ENCODE results near the gene NFIB.

DNA sequence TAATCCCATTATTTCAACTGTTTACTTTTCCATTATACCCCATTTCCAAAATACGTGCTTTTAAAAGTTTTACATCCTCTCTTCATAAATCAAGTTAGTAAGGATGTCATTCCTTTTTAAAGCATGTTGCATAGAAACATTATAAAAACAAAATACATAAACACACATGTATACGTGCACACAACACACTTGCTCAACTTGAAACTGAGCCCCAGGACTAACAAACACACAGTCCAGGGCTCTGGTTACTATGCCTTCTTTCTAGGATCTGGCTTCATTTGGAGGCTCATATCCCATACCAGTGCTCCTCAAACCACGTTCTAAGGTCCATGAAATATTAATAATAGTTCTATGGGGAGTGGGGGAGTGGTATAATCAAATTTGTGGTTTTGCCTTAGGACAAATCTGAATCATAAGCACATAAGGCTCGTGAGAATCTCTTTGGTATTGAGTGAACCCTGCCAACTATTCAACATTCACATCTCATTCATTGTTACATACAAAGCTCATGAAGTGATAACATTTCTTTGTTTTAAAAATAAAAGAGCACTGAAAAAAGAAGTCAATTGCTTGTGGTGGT, 55.2 kb downstream of the NFIB start:
- TF ChIP-seq ZNF589 (CRISPR knock-in tag; conservative IDR thresholded peaks at IDR 0.05) = no peak
- no peak for TF ChIP-seq POLR2AphosphoS2 (IDR thresholded peaks at IDR 0.05; ENCODE audit: low read depth, low read length)
- no peak for TF ChIP-seq POLR2A (IDR thresholded peaks at IDR 0.05; ENCODE audit: insufficient read depth in 1 of 2, low read depth in 2 of 2, low read length in 2 of 2)
- TF ChIP-seq SKI (IDR thresholded peaks at IDR 0.05; ENCODE audit: partially characterized antibody) = no peak
- TF ChIP-seq, protein P1, sequence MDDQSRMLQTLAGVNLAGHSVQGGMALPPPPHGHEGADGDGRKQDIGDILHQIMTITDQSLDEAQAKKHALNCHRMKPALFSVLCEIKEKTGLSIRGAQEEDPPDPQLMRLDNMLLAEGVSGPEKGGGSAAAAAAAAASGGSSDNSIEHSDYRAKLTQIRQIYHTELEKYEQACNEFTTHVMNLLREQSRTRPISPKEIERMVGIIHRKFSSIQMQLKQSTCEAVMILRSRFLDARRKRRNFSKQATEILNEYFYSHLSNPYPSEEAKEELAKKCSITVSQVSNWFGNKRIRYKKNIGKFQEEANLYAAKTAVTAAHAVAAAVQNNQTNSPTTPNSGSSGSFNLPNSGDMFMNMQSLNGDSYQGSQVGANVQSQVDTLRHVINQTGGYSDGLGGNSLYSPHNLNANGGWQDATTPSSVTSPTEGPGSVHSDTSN (CRISPR knock-in tag; IDR thresholded peaks at IDR 0.05; ENCODE audit: borderline replicate concordance) = no peak
- TF ChIP-seq SP2 (CRISPR knock-in tag; IDR thresholded peaks at IDR 0.05) = no peak
- TF ChIP-seq GABPB1 (CRISPR knock-in tag; IDR thresholded peaks at IDR 0.05) = no peak
- no peak for TF ChIP-seq CC2D1A (CRISPR knock-in tag; IDR thresholded peaks at IDR 0.05)
- TF ChIP-seq ZNF121 (CRISPR knock-in tag; IDR thresholded peaks at IDR 0.05) = no peak
- TF ChIP-seq PRPF4 (IDR thresholded peaks at IDR 0.05; ENCODE audit: low read depth, low read length, poor library complexity, severe bottlenecking) = no peak
- TF ChIP-seq EZH2 (conservative IDR thresholded peaks at IDR 0.05; ENCODE audit: low read depth, low read length) = no peak

Data from HepG2 (cell line).